Liver (tissue), 9 donors: ENCODE measurements around the gene NOP58. TPM values are rescaled to one million over a fixed set of nuclear protein-coding genes. Genes with fewer than 3 reads are reported as not detected.

ENCODE experiments used
- DNase-seq: peaks from one replicate; pipeline ENCODE4 v3.0.0-alpha.2; 2017; ENCODE audit warnings: low spot score
- H3K27ac ChIP-seq, 2 donors: one replicate each; pipeline ENCODE4 v1.7.0; 2013; ENCODE audit warnings: inconsistent platforms in 2 of 2, low read length in 2 of 2, control low read depth in 1 of 2, low read depth in 1 of 2, mild to moderate bottlenecking in 1 of 2
- H3K27me3 ChIP-seq, 4 donors: one replicate each; pipeline versions ENCODE4 v1.6.1 to v1.7.0; 2013; ENCODE audit warnings: low read length in 3 of 4, inconsistent platforms in 1 of 4, mild to moderate bottlenecking in 1 of 4, moderate library complexity in 1 of 4; ENCODE audit not compliant: control insufficient read depth in 4 of 4, insufficient read depth in 4 of 4
- H3K36me3 ChIP-seq, 4 donors: one replicate each; pipeline versions ENCODE4 v1.6.1 to v1.7.0; 2013; ENCODE audit warnings: low read length in 3 of 4, mild to moderate bottlenecking in 3 of 4, low read depth in 1 of 4, moderate library complexity in 1 of 4; ENCODE audit not compliant: control insufficient read depth in 4 of 4, insufficient read depth in 3 of 4
- H3K4me1 ChIP-seq, 4 donors: one replicate each; pipeline versions ENCODE4 v1.6.1 to v1.7.0; 2013; ENCODE audit warnings: low read length in 3 of 4, mild to moderate bottlenecking in 3 of 4, moderate library complexity in 1 of 4; ENCODE audit not compliant: control insufficient read depth in 4 of 4, insufficient read depth in 4 of 4
- H3K4me3 ChIP-seq, 3 donors: one replicate each; pipeline versions ENCODE4 v1.6.1 to v1.7.0; 2013; ENCODE audit warnings: low read length in 3 of 3, control low read depth in 1 of 3, low read depth in 1 of 3, mild to moderate bottlenecking in 1 of 3
- H3K9ac ChIP-seq, 2 donors: one replicate each; pipeline ENCODE4 v1.7.0; 2013; ENCODE audit warnings: low read length in 2 of 2, mild to moderate bottlenecking in 2 of 2, moderate library complexity in 2 of 2, control low read depth in 1 of 2, low read depth in 1 of 2
- H3K9me3 ChIP-seq, 4 donors: one replicate each; pipeline versions ENCODE4 v1.6.1 to v1.7.0; 2013; ENCODE audit warnings: low read length in 3 of 4; ENCODE audit not compliant: control insufficient read depth in 4 of 4
- EGR1 ChIP-seq, 2 donors: IDR thresholded peaks; 2 replicates each; pipeline ENCODE4 v1.6.1; 2016 to 2018; ENCODE audit warnings: antibody characterized with exemption in 2 of 2, low read depth in 2 of 2
- FOXA1 ChIP-seq: IDR thresholded peaks from 2 replicates; pipeline ENCODE4 v1.6.1; 2016; ENCODE audit warnings: antibody characterized with exemption
- FOXA2 ChIP-seq: IDR thresholded peaks from 2 replicates; pipeline ENCODE4 v1.6.1; 2016; ENCODE audit warnings: antibody characterized with exemption
- GABPA ChIP-seq, 2 donors: IDR thresholded peaks in 1 of 2; conservative IDR thresholded peaks in 1 of 2; 2 replicates each; pipeline ENCODE4 v1.6.1; 2016; ENCODE audit warnings: antibody characterized with exemption in 2 of 2, mild to moderate bottlenecking in 1 of 2, moderate library complexity in 1 of 2
- HNF4A ChIP-seq, 2 donors: conservative IDR thresholded peaks; 2 replicates each; pipeline ENCODE4 v1.6.1; 2016; ENCODE audit warnings: antibody characterized with exemption in 2 of 2, mild to moderate bottlenecking in 2 of 2
- HNF4G ChIP-seq: IDR thresholded peaks from 2 replicates; pipeline ENCODE4 v1.6.1; 2016; ENCODE audit warnings: antibody characterized with exemption
- JUND ChIP-seq, 2 donors: IDR thresholded peaks; 2 replicates each; pipeline ENCODE4 v1.6.1; 2016; ENCODE audit warnings: antibody characterized with exemption in 2 of 2
- NR2F2 ChIP-seq: IDR thresholded peaks from 2 replicates; pipeline ENCODE4 v1.6.1; 2016; ENCODE audit warnings: antibody characterized with exemption
- RAD21 ChIP-seq, 2 donors: IDR thresholded peaks; 2 replicates each; pipeline ENCODE4 v1.6.1; 2016; ENCODE audit warnings: antibody characterized with exemption in 2 of 2, mild to moderate bottlenecking in 2 of 2
- RXRA ChIP-seq, 2 donors: IDR thresholded peaks; 2 replicates each; pipeline ENCODE4 v1.6.1; 2017 to 2018; ENCODE audit warnings: antibody characterized with exemption in 2 of 2, mild to moderate bottlenecking in 1 of 2
- SP1 ChIP-seq: IDR thresholded peaks from 2 replicates; pipeline ENCODE4 v1.6.1; 2018; ENCODE audit warnings: antibody characterized with exemption, mild to moderate bottlenecking
- TAF1 ChIP-seq: conservative IDR thresholded peaks from 2 replicates; pipeline ENCODE4 v1.6.1; 2016; ENCODE audit warnings: antibody characterized with exemption, mild to moderate bottlenecking
- YY1 ChIP-seq: IDR thresholded peaks from 2 replicates; pipeline ENCODE4 v1.6.1; 2016; ENCODE audit warnings: antibody characterized with exemption, mild to moderate bottlenecking
- WGBS: extraction: QIAGEN DNeasy Blood & Tissue Kit; methylation state at CpG from one replicate; pipeline ENCODE4 v1.1.7; 2013; 5-methylcytosine and 5-hydroxymethylcytosine counted together
- polyA plus RNA-seq, 2 donors: library from polyadenylated mRNA; stranded (reverse) in 1 of 2; unstranded in 1 of 2; fragments of 200-250 nt in 1 of 2; fragments of >200 nt in 1 of 2; fragmentation: Nextera tagmentation in 1 of 2; extraction: Ambion mirVana in 1 of 2; gene quantifications; one replicate each; pipeline versions ENCODE4 v1.2.1 to v1.2.3, GENCODE V29; 2013 to 2015
- total RNA-seq, 2 donors: library from RNA; depleted of rRNA; stranded (reverse); fragments of >200 nt; gene quantifications; one replicate each; pipeline ENCODE4 v1.2.3, GENCODE V29; 2014
- TF ChIP-seq, protein P1 (sequence below): IDR thresholded peaks from 2 replicates; pipeline ENCODE4 v1.6.1; 2016; ENCODE audit warnings: antibody characterized with exemption
- TF ChIP-seq, protein P2 (sequence below): IDR thresholded peaks from 2 replicates; pipeline ENCODE4 v1.6.1; 2016; ENCODE audit warnings: antibody characterized with exemption, mild to moderate bottlenecking
- TF ChIP-seq, protein P3 (sequence below): IDR thresholded peaks from 2 replicates; pipeline ENCODE4 v1.6.1; 2016; ENCODE audit warnings: antibody characterized with exemption
- TF ChIP-seq, protein P4 (sequence below): IDR thresholded peaks from 2 replicates; pipeline ENCODE4 v1.6.1; 2016; ENCODE audit warnings: antibody characterized with exemption
- TF ChIP-seq, protein P5 (sequence below): fragments of 150-350 bp; IDR thresholded peaks from 2 replicates; pipeline ENCODE4 v1.5.1; 2017; ENCODE audit warnings: improper control_type of control experiment, low read depth, low read length; ENCODE audit not compliant: missing input control
- donor health status: healthy.
- donor health status: healthy.
- donor health status: healthy.
- donor health status: healthy.
- donor health status: healthy.

The NOP58 gene
- total and polyA plus RNA-seq, 4 donors: 20.7 to 54.1 (median 36.8) TPM

DNA sequence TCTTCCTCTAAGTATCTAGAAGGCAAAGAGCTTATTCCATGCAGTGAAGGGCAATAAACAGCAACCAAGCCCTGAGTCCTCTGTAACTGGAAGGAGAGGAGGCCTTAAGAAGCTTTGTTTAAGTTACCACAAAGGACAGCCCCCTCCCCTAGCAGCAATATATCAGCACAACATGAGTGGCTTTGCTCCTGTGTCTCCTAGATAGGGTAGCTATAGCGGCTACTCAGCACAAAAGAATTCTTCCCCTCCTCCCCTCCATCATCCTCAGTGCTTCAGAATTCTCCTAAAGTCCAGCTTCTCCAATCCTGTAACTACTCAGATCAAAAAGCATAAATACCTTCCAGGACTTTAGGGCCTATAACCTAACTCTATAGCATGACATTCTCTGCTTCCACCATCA is 43.7 kb upstream of the NOP58 start:
- Histone ChIP-seq H3K9ac (no peak overlapping the region), H3K27ac (no peak overlapping the region), H3K36me3 (peaks cover 3 to 14% (median 7%) of the 10 kb centered on the region in 4 donors), H3K4me1 (peaks cover 0 to 4% (median 0%) of the 10 kb centered on the region in 4 donors), H3K9me3 (no peaks in the 10 kb centered on the region), H3K27me3 (no peaks in the 10 kb centered on the region), H3K4me3 (no peak overlapping the region)
- no peak for DNase-seq
- TF ChIP-seq, protein P1, sequence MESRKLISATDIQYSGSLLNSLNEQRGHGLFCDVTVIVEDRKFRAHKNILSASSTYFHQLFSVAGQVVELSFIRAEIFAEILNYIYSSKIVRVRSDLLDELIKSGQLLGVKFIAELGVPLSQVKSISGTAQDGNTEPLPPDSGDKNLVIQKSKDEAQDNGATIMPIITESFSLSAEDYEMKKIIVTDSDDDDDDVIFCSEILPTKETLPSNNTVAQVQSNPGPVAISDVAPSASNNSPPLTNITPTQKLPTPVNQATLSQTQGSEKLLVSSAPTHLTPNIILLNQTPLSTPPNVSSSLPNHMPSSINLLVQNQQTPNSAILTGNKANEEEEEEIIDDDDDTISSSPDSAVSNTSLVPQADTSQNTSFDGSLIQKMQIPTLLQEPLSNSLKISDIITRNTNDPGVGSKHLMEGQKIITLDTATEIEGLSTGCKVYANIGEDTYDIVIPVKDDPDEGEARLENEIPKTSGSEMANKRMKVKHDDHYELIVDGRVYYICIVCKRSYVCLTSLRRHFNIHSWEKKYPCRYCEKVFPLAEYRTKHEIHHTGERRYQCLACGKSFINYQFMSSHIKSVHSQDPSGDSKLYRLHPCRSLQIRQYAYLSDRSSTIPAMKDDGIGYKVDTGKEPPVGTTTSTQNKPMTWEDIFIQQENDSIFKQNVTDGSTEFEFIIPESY: no peak
- TF ChIP-seq RXRA (IDR thresholded peaks at IDR 0.05) (no peak), TAF1 (no peak)
- TF ChIP-seq, protein P2, sequence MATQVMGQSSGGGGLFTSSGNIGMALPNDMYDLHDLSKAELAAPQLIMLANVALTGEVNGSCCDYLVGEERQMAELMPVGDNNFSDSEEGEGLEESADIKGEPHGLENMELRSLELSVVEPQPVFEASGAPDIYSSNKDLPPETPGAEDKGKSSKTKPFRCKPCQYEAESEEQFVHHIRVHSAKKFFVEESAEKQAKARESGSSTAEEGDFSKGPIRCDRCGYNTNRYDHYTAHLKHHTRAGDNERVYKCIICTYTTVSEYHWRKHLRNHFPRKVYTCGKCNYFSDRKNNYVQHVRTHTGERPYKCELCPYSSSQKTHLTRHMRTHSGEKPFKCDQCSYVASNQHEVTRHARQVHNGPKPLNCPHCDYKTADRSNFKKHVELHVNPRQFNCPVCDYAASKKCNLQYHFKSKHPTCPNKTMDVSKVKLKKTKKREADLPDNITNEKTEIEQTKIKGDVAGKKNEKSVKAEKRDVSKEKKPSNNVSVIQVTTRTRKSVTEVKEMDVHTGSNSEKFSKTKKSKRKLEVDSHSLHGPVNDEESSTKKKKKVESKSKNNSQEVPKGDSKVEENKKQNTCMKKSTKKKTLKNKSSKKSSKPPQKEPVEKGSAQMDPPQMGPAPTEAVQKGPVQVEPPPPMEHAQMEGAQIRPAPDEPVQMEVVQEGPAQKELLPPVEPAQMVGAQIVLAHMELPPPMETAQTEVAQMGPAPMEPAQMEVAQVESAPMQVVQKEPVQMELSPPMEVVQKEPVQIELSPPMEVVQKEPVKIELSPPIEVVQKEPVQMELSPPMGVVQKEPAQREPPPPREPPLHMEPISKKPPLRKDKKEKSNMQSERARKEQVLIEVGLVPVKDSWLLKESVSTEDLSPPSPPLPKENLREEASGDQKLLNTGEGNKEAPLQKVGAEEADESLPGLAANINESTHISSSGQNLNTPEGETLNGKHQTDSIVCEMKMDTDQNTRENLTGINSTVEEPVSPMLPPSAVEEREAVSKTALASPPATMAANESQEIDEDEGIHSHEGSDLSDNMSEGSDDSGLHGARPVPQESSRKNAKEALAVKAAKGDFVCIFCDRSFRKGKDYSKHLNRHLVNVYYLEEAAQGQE: no peak
- 98% methylated on average over 1 of the region's 1 CpG for WGBS

DNA sequence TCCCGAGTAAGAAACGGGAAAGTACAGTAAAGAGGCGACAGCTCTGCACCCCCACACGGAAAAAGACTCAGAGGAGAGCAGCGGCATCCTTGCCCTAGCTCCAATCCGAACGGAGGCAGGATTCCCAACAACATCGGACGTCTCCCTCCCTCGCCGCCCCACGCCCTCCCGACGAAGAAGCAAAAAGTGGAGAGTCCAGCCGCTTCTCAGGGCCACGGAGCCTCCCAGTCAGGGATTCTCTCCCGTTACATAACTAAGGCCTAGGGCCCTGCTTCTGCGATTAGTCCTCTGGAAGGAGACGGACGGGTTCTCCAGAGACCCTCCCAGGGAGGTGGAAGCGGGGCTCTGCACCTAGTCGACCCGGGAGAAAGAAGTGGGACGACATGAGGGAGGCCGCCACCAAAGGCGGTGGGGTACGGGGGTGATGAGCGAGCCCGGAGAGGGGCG is 27.8 kb upstream of the NOP58 start:
- H3K4me3 ChIP-seq: peak overlapping the region; percentile 75 to 88 (median 85)
- no peaks in the 10 kb centered on the region for H3K9me3 ChIP-seq
- H3K9ac ChIP-seq: peak overlapping the region; percentile 23 to 90
- peak; percentile 54 for DNase-seq
- under 1% methylated on average over 30 of the region's 30 CpGs for WGBS
- TF ChIP-seq YY1 (no peak), HNF4A (conservative IDR thresholded peaks at IDR 0.05) (no peak), HNF4G (no peak), RXRA (IDR thresholded peaks at IDR 0.05) (no peak), SP1 (no peak), FOXA1 (no peak), RAD21 (IDR thresholded peaks at IDR 0.05) (no peak), NR2F2 (no peak), GABPA (IDR thresholded peaks at IDR 0.05 in 1 of 2, conservative IDR thresholded peaks at IDR 0.05 in 1 of 2) (no peak), EGR1 (IDR thresholded peaks at IDR 0.05; ENCODE audit: low read depth in 2 of 2) (no peak), TAF1 (no peak), JUND (IDR thresholded peaks at IDR 0.05) (no peak), FOXA2 (no peak)
- TF ChIP-seq, protein P2: no peak
- TF ChIP-seq, protein P1: no peak
- TF ChIP-seq, protein P3, sequence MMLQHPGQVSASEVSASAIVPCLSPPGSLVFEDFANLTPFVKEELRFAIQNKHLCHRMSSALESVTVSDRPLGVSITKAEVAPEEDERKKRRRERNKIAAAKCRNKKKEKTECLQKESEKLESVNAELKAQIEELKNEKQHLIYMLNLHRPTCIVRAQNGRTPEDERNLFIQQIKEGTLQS: no peak
- TF ChIP-seq, protein P4, sequence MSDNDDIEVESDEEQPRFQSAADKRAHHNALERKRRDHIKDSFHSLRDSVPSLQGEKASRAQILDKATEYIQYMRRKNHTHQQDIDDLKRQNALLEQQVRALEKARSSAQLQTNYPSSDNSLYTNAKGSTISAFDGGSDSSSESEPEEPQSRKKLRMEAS: no peak
- TF ChIP-seq, protein P5, sequence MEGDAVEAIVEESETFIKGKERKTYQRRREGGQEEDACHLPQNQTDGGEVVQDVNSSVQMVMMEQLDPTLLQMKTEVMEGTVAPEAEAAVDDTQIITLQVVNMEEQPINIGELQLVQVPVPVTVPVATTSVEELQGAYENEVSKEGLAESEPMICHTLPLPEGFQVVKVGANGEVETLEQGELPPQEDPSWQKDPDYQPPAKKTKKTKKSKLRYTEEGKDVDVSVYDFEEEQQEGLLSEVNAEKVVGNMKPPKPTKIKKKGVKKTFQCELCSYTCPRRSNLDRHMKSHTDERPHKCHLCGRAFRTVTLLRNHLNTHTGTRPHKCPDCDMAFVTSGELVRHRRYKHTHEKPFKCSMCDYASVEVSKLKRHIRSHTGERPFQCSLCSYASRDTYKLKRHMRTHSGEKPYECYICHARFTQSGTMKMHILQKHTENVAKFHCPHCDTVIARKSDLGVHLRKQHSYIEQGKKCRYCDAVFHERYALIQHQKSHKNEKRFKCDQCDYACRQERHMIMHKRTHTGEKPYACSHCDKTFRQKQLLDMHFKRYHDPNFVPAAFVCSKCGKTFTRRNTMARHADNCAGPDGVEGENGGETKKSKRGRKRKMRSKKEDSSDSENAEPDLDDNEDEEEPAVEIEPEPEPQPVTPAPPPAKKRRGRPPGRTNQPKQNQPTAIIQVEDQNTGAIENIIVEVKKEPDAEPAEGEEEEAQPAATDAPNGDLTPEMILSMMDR: no peak
- no peaks in the 10 kb centered on the region for H3K27me3 ChIP-seq
- peaks cover 8 to 15% (median 15%) of the 10 kb centered on the region in 4 donors for H3K4me1 ChIP-seq
- H3K27ac ChIP-seq: peak overlapping the region; percentile 70 to 82
- no peaks in the 10 kb centered on the region for H3K36me3 ChIP-seq
